ENCODE data around the gene CPVL.
"Not testable (repeated sequence)": the region's sequence is repeated elsewhere in the genome, so short reads cannot be mapped to it uniquely, and the experiment has no call there.

CPVL gene

DNA sequence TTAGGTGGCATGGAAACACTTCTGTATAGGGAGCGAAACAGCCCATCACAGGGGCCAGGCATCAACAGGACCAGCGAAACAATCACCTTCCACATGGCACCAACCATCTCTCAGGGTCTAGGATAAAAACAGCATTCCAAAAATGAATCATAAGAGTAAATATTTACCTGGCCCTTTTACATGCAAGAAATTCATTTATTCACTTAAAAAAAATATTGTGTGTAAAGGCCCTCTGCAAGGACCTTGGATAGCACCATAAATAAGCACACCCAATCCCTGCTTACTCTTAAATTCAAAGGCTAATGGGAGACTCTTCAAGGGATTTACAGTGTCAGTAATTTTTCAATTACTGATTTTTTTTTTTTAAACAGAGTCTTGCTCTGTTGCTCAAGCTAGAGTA is 25.4 kb downstream of the CPVL start:
- no peak for DNase-seq

DNA sequence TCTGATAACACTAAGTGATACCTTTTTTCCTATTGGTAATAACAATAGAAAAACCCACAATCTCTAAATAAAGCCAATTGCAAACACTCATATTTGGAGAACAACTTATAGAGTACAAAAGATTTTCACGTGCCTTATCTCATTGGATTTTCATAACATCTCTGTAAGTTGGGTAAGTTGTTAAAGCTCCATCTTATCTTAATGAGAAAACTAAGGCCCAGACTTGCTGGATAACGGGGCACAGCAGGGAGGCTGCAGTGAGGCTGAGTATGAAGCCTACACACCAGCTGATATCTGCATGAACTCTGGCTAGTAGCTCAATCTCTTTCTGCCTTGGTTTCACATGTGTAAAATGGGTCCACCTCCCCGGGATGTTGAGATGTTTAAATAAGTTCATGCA is 26.8 kb downstream of the CPVL start:
- DNase-seq = no peak

DNA sequence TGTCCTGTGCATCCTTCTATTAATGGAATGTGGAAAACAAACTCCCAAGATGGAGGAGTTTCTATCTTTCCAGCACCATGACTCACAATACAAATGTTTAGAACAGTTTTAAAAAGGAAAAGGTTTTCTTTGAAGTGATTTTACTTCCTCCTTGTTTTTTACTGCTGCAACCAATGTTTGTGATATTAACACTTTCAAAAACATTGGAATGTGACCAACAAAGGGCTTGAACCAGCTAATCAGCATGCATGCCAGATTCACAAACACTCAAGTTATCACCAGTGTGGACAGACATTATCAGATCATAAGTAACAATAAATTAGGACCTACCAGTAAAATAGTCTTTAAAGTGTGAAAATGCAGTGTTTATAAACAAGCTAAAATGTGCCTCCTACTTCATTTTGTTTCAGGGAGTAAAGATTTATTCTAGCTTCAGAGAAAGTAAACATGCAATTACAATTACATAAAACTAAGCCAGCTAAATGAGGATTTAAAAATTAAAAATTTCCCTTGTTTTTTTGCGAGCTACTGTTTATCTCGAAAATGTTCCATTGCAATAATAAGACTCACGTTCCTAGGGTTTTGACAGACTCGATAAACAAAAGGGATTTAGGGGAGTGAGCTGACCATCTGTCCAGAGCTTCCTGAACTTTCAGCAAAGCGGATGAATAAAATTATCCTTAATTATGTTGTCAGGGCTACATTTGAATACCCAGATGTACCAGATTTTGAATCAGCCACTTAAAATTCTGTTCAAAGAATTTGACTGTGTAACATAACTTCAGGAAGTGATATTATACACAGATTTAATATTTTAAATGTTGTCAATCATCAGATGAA is 29.8 kb downstream of the CPVL start:
- no peak for DNase-seq

DNA sequence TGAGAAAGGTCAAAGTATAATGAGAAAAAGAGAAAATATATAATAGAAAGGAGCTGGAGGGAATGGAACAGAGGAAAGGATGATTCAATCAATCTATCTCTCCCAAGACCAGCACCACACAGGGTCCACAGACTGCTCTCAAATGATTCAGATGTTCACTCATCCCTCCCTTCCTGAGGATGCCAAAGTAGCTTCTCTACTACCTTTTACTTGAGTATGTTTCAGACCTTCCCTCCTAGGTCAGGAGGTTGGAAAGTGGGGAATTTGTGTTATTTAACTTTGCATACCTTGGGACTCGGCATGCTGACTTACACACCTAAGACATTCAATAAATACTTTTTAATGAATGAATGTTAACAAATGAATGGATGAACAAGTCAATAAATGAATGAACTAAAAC is 30.6 kb downstream of the CPVL start:
- no peak for DNase-seq

DNA sequence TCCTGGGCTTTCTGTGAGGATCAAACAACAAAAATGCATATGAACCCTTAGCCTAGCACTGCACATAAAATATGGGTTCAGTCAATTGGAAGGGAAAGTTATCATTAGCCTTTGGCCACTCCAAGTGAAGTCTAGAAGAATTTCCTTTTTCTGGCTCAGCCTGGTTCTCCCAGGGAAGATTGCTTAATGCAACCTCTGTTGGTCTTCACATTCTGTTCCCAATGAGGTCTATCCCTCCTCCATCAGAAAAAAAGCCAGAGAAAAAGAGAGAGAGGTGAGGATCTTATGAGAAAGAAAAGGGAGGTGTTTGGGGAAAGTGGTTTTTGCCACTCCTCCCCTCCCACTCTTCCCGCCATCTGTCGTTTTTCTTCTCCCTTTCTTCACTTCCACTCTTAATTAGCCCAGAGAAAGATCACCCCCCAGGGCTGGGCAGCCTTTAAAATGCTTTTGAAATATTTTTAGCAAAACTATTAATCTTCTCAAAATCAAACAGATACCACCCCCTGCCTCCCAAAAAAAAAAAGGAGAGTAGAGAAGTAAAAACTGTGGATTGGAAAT is 31.1 kb downstream of the CPVL start:
- no peak for DNase-seq

DNA sequence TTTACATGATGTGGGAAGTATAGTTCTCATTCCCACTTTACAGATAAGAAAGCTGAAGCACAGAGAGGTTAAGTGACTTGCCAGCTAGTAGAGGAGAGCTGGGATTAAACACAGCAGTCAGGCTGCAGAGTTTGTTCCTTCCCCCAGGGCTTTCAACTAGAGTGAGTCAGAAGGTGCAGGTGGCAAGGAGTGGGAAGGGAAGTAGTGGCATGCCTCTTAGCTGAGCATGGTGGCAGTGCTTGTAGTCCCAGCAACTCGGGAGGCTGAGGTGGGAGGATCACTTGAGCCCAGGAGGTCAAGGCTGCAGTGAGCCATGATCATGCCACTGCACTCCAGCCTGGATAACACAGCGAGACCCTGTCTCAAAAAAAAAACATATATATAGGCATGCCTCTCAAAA is 32.1 kb downstream of the CPVL start:
- DNase-seq = not testable (repeated sequence)

DNA sequence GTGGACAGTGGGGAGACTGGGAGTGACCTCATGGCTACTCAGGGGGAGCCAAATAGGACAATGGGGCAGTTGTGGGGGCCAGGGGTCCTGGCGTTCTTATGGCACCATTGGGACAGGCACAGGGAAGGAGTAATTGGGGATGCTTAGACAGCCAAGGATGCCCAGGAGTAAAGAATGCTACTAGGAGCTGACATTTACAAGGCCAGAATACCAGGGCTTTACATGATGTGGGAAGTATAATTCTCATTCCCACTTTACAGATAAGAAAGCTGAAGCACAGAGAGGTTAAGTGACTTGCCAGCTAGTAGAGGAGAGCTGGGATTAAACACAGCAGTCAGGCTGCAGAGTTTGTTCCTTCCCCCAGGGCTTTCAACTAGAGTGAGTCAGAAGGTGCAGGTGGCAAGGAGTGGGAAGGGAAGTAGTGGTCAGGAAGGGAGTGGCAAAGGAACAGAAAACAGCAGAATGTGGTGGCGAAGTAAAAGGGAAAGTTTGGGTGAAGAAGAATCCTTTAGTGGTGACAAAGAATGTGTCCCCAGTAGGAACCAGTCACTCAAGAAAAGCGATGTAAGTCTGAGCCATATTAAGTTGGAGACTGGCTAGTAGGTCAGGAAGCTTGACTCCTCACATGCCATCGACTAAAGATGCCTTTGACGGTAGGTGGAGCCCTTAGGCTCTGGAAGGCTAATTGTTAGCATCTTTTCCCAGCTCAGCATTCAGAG is 32.8 kb downstream of the CPVL start:
- DNase-seq = peak in 5 of 51 donors; percentile 6 to 15 (median 13)

DNA sequence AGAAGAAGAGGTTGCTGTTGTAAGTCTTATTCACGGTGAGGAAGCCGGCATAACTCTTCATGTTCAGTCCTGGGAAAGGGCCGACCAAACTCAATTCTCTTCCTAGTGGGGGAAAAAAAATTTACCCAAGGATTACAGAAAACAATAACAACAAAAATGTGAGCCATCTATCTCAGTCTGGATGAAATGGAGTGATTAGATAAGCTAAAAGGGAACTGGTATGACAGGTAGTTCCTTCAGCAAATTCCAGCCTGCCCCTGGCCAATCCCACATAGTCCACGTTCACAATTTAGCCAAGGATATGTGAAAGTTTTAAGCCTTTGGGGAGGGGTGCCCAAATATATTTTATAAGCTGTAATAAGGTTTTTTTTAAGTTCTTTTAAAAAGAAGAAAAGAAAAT is 33.6 kb downstream of the CPVL start:
- no peak for DNase-seq

DNA sequence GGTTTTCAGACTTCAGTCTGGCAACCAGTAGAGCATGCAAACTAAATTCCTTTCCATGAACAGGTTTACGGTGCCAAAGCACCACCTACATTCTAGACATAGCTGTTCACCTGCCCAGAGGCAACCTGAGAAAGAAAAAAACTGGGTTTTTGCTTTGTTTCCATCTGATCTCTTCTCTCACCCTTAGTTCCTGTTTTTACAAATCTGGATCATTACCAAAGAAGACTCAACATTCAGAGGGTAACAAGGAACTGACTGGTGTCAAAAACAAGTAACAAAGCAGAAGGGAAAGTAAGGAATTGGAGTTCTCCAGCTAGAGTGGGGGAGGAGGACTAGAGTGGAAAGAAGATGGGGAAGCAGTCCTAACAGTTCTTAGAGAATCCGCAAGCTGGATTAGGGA is 36.4 kb downstream of the CPVL start:
- DNase-seq = peak in 1 of 51 donors; percentile 14

DNA sequence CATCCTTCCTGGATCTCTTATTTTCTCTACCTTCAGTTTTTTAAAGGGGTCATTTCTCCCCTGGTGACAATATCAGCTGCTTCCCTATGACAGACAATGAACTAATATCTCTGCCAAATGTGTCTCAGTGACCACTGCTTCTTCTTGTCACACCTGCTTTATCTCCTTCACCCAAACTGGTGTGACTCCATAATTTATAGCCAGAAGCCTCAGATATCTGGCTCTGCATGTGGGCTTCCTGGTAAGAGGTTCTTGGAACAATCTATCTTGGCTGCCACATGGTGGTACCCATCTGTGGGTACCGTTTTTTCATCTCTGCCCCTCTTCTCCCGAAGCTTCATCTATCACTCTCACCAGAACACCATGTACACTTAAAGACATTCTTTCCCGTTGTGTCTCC is 37.0 kb downstream of the CPVL start:
- DNase-seq = no peak

DNA sequence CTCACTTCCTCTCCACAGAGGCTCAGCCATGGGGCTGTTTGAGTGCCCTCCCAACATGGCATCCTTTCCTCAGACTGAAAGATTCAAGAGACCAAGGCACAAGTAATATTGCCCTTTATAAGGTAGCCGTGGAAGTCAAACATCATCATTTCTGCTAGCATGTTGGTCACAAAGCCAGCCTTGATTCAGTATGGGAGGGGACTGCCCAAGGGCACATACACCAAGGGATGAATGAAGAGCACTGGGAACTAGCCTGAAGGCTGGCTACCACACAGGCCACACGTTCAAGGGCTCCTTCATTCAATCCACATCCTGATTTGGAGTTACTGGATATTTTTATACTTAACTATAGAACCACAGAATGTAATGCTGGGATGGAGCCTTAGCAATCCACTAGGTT is 39.3 kb downstream of the CPVL start:
- DNase-seq = no peak

DNA sequence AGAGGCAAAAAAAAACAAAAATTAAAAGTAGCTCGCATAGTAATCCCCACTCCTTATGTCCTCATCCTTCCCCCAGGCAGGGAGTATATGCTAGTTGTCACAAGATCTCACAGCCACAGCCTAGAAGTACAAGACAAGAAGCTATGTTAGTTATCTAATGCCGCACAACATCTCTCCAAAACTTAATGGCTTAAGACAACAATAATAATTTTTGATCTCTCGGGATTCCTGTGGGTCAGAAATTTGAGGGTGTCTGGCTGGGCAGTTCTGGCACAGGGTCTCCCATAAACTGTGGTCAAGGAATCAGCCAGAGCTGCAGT is 39.7 kb downstream of the CPVL start:
- DNase-seq = no peak

DNA sequence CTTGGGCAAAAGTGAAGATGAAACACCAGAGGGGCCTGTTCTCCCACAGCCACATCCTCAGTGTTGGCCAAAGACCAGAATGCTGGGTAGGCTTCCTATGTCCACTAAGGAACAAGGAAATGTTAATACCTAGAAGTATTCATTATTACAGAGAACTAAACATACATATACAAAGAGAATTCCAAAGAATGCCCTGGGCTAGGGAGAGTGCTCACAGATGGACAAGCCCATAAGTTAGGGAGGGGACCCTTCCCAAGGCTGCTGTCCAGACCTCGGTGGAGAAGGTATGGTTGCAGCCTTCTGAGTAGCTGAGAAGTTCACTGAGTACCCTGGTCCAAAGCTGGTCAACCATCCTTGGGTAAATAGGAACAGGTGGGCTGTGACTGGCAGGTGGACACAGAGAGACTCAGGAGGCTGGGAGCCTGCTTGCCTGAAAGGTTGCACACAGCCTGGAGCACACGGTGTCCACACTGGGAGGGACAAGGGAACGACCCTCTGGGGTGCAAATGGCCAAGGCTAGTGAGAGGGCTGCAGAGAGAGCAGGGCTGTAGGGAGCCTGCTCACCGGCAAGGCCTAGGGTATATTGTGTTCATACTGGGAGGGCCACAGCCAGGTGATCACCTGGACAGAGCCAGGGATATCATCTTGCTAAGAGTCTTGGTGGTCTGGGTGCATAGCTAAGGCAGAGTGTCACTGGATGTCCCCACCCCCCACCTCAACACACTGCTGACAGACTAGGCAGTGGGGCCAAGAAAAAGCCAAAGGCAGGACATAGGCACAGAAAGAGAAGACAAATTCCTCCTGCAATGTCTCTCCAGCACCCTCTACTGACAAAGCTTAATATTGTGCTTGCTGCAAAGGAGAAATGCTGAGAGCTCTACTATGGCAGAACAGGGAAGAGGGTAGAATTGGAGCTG is 40.3 kb downstream of the CPVL start:
- peak in 23 of 51 donors; percentile 4 to 61 (median 21) for DNase-seq

DNA sequence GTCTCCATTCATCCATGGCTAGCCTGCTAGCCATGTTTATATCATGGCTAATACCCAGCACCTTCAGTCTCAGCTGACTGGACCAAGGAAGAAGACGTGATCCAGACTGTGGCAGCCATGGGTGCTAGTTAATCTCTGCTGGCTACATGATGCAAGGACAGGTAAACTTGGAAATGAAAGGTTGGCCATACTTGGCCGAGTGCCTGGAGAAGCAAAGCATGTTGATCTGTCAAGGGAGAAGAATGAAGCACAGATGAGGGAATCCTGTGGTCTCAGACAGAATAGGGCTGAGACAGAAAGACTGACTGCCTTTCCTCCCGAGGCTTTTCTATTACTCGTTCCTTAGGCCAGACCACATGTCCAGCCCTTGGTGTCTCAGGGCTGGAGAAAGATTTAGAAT is 41.1 kb downstream of the CPVL start:
- DNase-seq = no peak

DNA sequence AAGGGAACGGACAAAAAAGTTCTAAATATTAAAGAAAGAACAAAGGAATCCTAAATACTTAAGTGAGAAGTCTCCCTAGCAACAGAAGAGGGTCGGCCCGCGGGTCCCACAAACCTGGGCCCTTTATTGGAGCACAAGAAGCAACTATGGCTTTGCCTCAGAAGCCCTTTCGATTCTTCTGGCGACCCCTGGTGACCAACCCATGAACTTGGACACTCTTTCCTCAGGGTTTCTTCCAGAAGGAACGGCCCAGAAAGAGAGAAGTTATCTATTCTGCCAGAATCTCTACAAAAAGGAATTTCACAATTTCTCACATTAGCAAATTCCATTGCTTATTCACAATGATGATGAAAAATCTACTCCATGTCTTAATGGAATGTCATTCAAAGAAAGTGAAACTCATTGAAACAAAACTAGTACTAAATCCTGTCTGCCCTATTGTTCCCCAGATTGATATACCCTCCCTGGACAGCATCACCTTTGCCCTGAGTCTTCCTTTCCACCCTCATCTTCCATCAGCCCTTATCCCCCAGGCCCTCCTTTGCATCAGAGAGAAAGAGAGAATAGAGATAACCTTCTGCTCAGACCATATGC is 43.7 kb downstream of the CPVL start:
- DNase-seq = peak in 39 of 51 donors; percentile 4 to 66 (median 24)

DNA sequence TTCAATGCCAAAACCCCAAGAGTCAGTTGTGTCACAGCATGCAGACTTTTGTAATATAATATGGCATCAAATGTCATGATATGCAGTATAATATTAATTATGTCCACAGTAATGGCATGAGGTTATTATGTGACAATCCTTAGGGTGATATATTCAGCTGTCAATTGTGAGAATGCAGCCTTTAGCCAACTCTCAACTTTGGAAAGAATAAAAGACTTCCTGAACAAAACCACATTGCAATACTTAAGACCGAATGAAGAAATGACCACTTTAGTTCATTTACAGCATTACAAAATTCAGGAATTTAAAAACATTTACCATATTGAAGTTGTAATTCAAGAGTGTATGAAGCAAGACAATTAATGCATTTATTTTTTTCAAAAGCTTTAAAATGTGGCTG is 45.4 kb downstream of the CPVL start:
- DNase-seq = no peak

DNA sequence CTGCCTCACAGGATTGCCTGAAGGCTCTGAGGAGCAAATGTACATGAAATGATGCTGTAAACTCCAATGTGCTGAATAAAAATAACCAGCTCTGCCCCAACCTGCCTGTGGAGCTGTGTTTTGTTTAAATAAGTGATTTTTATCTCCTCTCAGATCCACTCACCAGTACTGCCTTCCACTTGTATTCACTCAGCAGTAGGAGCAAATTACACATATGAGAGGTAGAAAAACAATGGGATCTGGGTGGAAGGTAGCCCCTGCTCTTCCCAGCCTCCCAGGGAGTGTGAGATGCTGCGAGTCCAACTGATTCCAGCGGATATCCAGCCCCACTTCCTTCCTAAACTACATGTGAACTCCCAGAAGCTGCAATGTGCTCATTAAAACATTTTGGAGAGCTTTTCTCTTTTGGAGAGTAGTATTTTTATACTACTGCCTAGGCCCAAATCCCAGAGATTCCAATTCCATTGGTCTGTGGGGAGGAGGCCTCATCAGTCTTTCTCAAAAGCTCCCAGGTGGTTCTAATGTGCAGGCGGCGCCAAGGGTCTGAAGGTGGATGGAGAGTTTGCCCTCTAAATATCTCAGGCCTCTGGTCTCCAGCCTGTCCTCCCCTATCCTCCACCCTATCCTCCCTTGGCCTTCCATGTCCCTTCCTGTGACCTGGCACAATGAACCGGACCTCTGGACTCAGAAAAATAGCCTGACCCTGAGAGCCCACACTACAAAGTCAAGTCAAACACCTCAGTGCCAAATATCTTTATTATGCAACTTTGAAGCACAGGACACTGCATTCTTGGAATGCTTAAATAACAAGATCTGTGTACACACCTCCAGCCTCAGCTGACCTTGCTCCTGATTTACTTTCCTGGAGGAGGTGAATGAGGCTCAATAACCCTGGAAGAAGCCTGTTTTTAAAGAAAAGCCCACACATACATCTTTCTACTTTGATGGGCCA is 46.2 kb downstream of the CPVL start:
- DNase-seq = no peak

DNA sequence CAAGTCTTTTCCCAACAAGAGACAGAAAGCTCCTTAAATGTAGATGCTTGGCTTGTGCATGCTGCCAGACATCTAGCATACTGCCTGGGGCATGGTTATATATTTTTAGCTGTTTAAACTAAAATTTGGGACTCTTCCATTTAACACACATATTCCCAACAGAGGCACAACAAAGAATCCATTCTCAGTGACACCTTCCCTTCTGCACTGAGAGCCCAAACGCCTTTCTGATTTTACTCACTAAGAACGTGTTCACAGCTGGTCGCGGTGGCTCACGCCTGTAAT is 49.9 kb downstream of the CPVL start:
- no peak for DNase-seq

DNA sequence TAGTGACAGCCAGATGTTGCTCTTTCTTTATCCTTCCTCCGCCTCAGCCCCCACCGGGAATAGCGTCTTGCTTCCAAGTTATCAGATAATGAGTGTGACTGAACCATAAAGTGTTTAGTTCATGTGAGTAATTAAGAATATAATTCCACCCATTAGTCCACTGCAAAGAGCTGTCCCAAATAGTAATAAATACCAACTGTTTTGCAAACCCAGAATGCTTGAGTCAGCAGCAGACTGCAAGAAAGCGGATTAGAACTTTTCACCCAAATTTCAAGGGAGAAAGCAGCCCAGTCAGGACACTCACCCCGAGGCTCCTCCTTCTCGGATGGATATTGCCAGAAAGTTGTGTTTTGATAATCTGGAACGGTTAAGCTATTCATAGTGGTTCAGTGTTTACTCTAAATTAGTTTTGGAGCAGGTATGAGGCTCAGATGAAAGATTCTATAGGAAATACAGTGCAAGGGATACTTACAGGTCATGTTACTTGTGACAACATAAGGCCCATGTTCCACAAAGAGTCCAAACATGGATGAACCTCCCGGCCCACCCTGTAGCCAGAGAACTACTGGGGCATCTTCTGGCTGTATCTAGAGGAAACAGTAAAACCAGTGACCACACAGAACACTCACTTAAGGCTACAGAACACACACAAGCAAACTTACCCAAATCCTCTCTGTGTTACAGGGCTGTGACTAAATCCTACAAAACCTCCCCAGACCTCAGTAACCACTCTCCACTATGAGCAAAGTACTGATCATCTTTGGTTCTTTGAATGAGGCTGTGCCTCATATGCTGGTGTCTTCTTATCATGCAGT is 50.5 kb downstream of the CPVL start:
- DNase-seq = no peak

DNA sequence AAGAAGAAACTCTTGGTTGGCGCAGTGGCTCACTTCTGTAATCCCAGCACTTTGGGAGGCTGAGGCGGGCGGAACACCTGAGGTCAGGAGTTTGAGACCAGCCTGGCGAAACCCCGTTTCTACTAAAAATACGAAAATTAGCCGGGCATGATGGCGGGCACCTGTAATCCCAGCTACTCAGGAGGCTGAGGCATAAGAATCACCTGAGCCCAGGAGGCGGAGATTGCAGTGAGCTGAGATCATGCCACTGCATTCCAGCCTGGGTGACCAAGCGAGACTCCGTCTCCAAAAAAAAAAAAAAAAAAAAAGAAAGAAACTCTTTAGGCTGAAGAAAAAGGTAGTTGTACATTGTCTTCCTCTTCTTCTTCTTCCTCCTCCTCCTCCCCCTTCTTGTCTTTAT is 53.2 kb downstream of the CPVL start:
- not testable (repeated sequence) for DNase-seq
